ENCODE measurements around the gene PCDHA2.
"Not testable (repeated sequence)": the region's sequence is repeated elsewhere in the genome, so short reads cannot be mapped to it uniquely, and the experiment has no call there.

GRCh38 chr5:140822969-140823368 is 28.3 kb downstream of the PCDHA2 start:
- TF ChIP-seq, protein P1, sequence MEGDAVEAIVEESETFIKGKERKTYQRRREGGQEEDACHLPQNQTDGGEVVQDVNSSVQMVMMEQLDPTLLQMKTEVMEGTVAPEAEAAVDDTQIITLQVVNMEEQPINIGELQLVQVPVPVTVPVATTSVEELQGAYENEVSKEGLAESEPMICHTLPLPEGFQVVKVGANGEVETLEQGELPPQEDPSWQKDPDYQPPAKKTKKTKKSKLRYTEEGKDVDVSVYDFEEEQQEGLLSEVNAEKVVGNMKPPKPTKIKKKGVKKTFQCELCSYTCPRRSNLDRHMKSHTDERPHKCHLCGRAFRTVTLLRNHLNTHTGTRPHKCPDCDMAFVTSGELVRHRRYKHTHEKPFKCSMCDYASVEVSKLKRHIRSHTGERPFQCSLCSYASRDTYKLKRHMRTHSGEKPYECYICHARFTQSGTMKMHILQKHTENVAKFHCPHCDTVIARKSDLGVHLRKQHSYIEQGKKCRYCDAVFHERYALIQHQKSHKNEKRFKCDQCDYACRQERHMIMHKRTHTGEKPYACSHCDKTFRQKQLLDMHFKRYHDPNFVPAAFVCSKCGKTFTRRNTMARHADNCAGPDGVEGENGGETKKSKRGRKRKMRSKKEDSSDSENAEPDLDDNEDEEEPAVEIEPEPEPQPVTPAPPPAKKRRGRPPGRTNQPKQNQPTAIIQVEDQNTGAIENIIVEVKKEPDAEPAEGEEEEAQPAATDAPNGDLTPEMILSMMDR (conservative IDR thresholded peaks at IDR 0.05 in 1 of 2, IDR thresholded peaks at IDR 0.05 in 1 of 2; ENCODE audit: extremely low read depth in 1 of 2, insufficient read depth in 1 of 2, low read depth in 1 of 2, low read length in 2 of 2), result not testable (repeated sequence)
- not testable (repeated sequence) for TF ChIP-seq EZH2 (IDR thresholded peaks at IDR 0.05; ENCODE audit: borderline replicate concordance, low read length)

All from mammary epithelial cell (primary cell).